H9 (cell line): ENCODE data around the gene SKIL. TPM values are rescaled to one million over a fixed set of nuclear protein-coding genes. Genes with fewer than 3 reads are reported as not detected.

Experiments used
- DNase-seq: peaks from one replicate; pipeline ENCODE4 v3.0.0-alpha.2; 2017
- H2AFZ ChIP-seq: one replicate; pipeline ENCODE4 v1.6.1; 2013; ENCODE audit warnings: mild to moderate bottlenecking, low read length, control low read depth, moderate library complexity
- H2AK5ac ChIP-seq: 2 replicates; pipeline ENCODE4 v1.6.1; 2013; ENCODE audit warnings: low read length, control low read depth, mixed read lengths; ENCODE audit not compliant: insufficient read length
- H2BK120ac ChIP-seq: one replicate; pipeline ENCODE4 v1.6.1; 2013; ENCODE audit warnings: low read depth, mild to moderate bottlenecking, low read length, control low read depth, inconsistent platforms; ENCODE audit not compliant: poor library complexity, severe bottlenecking
- H2BK12ac ChIP-seq: 2 replicates; pipeline ENCODE4 v1.6.1; 2013; ENCODE audit warnings: low read length, control low read depth, mixed read lengths, low read depth; ENCODE audit not compliant: insufficient read length
- H2BK15ac ChIP-seq: 2 replicates; pipeline ENCODE4 v1.6.1; 2013; ENCODE audit warnings: low read depth, low read length, control low read depth
- H2BK20ac ChIP-seq: one replicate; pipeline ENCODE4 v1.6.1; 2013; ENCODE audit warnings: low read depth, mild to moderate bottlenecking, low read length, control low read depth, inconsistent platforms; ENCODE audit not compliant: poor library complexity, severe bottlenecking
- H2BK5ac ChIP-seq: 2 replicates; pipeline ENCODE4 v1.6.1; 2013; ENCODE audit warnings: low read length, control low read depth, mixed read lengths; ENCODE audit not compliant: insufficient read length
- H3K14ac ChIP-seq: 2 replicates; pipeline ENCODE4 v1.6.1; 2013; ENCODE audit warnings: low read length, control low read depth; ENCODE audit not compliant: insufficient read depth
- H3K18ac ChIP-seq: 2 replicates; pipeline ENCODE4 v1.6.1; 2013; ENCODE audit warnings: low read depth, mild to moderate bottlenecking, mixed read lengths, low read length, control low read depth; ENCODE audit not compliant: insufficient read length
- H3K23ac ChIP-seq: 2 replicates; pipeline ENCODE4 v1.6.1; 2013; ENCODE audit warnings: low read length, control low read depth, mixed read lengths, low read depth; ENCODE audit not compliant: insufficient read length
- H3K23me2 ChIP-seq: 2 replicates; pipeline ENCODE4 v1.6.1; 2013; ENCODE audit warnings: low read depth, mild to moderate bottlenecking, mixed read lengths, low read length, control low read depth; ENCODE audit not compliant: insufficient read length, poor library complexity, severe bottlenecking
- H3K27ac ChIP-seq: 2 replicates; pipeline ENCODE4 v1.5.1; 2013; ENCODE audit warnings: low read length, control low read depth, mixed read lengths, low read depth; ENCODE audit not compliant: insufficient read length
- H3K27me3 ChIP-seq: 2 replicates; pipeline ENCODE4 v1.6.1; 2013; ENCODE audit warnings: low read length, control low read depth, inconsistent platforms; ENCODE audit not compliant: insufficient read depth
- H3K4ac ChIP-seq: 2 replicates; pipeline ENCODE4 v1.6.1; 2013; ENCODE audit warnings: low read depth, mild to moderate bottlenecking, control low read depth, inconsistent platforms, low read length, moderate library complexity
- H3K4me1 ChIP-seq: 2 replicates; pipeline ENCODE4 v1.6.1; 2013; ENCODE audit warnings: low read length, control low read depth, inconsistent platforms; ENCODE audit not compliant: insufficient read depth
- H3K4me2 ChIP-seq: 2 replicates; pipeline ENCODE4 v1.6.1; 2013; ENCODE audit warnings: low read length, control low read depth, mixed read lengths; ENCODE audit not compliant: insufficient read length, insufficient read depth
- H3K56ac ChIP-seq: 2 replicates; pipeline ENCODE4 v1.6.1; 2013; ENCODE audit warnings: low read depth, mild to moderate bottlenecking, mixed read lengths, low read length, control low read depth; ENCODE audit not compliant: insufficient read length
- H3K79me1 ChIP-seq: 2 replicates; pipeline ENCODE4 v1.6.1; 2013; ENCODE audit warnings: low read depth, mild to moderate bottlenecking, moderate library complexity, low read length, control low read depth, inconsistent platforms; ENCODE audit not compliant: insufficient read depth, poor library complexity, severe bottlenecking
- H3K79me2 ChIP-seq: 2 replicates; pipeline ENCODE4 v1.6.1; 2013; ENCODE audit warnings: low read length, control low read depth, inconsistent platforms; ENCODE audit not compliant: insufficient read depth
- H3K9ac ChIP-seq: 2 replicates; pipeline ENCODE4 v1.6.1; 2013; ENCODE audit warnings: low read length, control low read depth, mixed read lengths; ENCODE audit not compliant: insufficient read length; ENCODE audit errors: extremely low read depth
- H3K9me3 ChIP-seq: one replicate; pipeline ENCODE4 v1.6.1; 2013; ENCODE audit warnings: low read depth, low read length, inconsistent platforms; ENCODE audit not compliant: control insufficient read depth
- H3T11ph ChIP-seq: one replicate; pipeline ENCODE4 v1.6.1; 2013; ENCODE audit warnings: mild to moderate bottlenecking, low read length, control low read depth, inconsistent platforms
- H4K20me1 ChIP-seq: one replicate; pipeline ENCODE4 v1.6.1; 2013; ENCODE audit not compliant: control insufficient read depth, insufficient read length, insufficient read depth
- H4K5ac ChIP-seq: 2 replicates; pipeline ENCODE4 v1.6.1; 2013; ENCODE audit warnings: low read depth, mild to moderate bottlenecking, mixed read lengths, low read length, control low read depth; ENCODE audit not compliant: insufficient read length
- H4K8ac ChIP-seq: replicated peaks from 2 replicates; pipeline ENCODE4 v1.6.1; 2013; ENCODE audit warnings: low read length, control low read depth, mixed read lengths, low read depth; ENCODE audit not compliant: insufficient read length
- H4K91ac ChIP-seq: 2 replicates; pipeline ENCODE4 v1.6.1; 2013; ENCODE audit warnings: low read depth, mild to moderate bottlenecking, moderate library complexity, mixed read lengths, low read length, control low read depth; ENCODE audit not compliant: insufficient read length
- H3K27ac Mint-ChIP-seq, 3 experiments: 2 replicates in 2 of 3; 3 replicates in 1 of 3; pipeline ENCODE4 v1.8.0; 2020 to 2021; ENCODE audit warnings: mixed read lengths in 3 of 3, mild to moderate bottlenecking in 1 of 3, moderate library complexity in 1 of 3
- H3K27me3 Mint-ChIP-seq: 2 replicates; pipeline ENCODE4 v1.8.0; 2021; ENCODE audit warnings: low read depth, mild to moderate bottlenecking, moderate library complexity, mixed read lengths
- H3K36me3 Mint-ChIP-seq, 3 experiments: 2 replicates in 2 of 3; 3 replicates in 1 of 3; pipeline ENCODE4 v1.8.0; 2020 to 2021; ENCODE audit warnings: low read depth in 3 of 3, mixed read lengths in 3 of 3; ENCODE audit not compliant: insufficient read depth in 1 of 3
- H3K4me1 Mint-ChIP-seq, 2 experiments: 2 replicates each; pipeline ENCODE4 v1.8.0; 2020; ENCODE audit warnings: mixed read lengths in 2 of 2
- H3K4me3 Mint-ChIP-seq, 2 experiments: 2 replicates in 1 of 2; 3 replicates in 1 of 2; pipeline ENCODE4 v1.8.0; 2020 to 2021; ENCODE audit warnings: mild to moderate bottlenecking in 2 of 2, mixed read lengths in 2 of 2, moderate library complexity in 1 of 2
- H3K9me3 Mint-ChIP-seq, 2 experiments: 2 replicates in 1 of 2; 3 replicates in 1 of 2; pipeline ENCODE4 v1.8.0; 2020; ENCODE audit warnings: mild to moderate bottlenecking in 2 of 2, mixed read lengths in 2 of 2, moderate library complexity in 1 of 2
- WGBS: extraction: QIAGEN DNeasy Blood & Tissue Kit; methylation state at CpG from one replicate; pipeline ENCODE4 v1.1.7; 2013; ENCODE audit warnings: missing lambda C conversion rate, low lambda C conversion rate, mixed read lengths; ENCODE audit not compliant: insufficient read length; ENCODE audit errors: extremely low coverage; 5-methylcytosine and 5-hydroxymethylcytosine counted together
- total RNA-seq: library from RNA; stranded (reverse); gene quantifications from 2 replicates; pipeline ENCODE4 v1.2.1, GENCODE V29; 2021
- TF ChIP-seq, protein P1 (sequence below): fragments of 200-600 bp; sonication (generic); conservative IDR thresholded peaks from 3 replicates; pipeline ENCODE4 v1.8.0; 2021; ENCODE audit warnings: antibody characterized with exemption, mild to moderate bottlenecking

Gene SKIL
- total RNA-seq, 1 experiment from 2014 or later, result 170 TPM

GRCh38 chr3:170414202-170414663, 56.7 kb downstream of the SKIL start:
- Histone ChIP-seq H3K56ac (no peak overlapping the region), H3K23ac (no peak overlapping the region)
- DNase-seq, result no peak

More at GRCh38 chr3:170414202-170414663, 56.7 kb downstream of the SKIL start:
- Histone ChIP-seq H3K14ac (no peak overlapping the region), H3K9me3 (no peaks in the 10 kb centered on the region), H3K9ac (no peak overlapping the region), H3K27me3 (peaks cover 13% of the 10 kb centered on the region; the same call in 1 of the 2 replicates), H3K79me1 (no peaks in the 10 kb centered on the region), H4K20me1 (no peaks in the 10 kb centered on the region), H2AFZ (no peak overlapping the region), H2AK5ac (no peak overlapping the region), H2BK12ac (no peak overlapping the region), H2BK15ac (no peak overlapping the region), H4K91ac (no peak overlapping the region), H3K4me2 (no peak overlapping the region), H3K27ac (no peak overlapping the region), H3K79me2 (no peaks in the 10 kb centered on the region), H3K4ac (no peak overlapping the region), H3K23me2 (peaks cover 7% of the 10 kb centered on the region), H2BK20ac (no peak overlapping the region), H2BK120ac (no peak overlapping the region), H2BK5ac (no peak overlapping the region), H4K8ac (no peak overlapping the region), H3T11ph (no peak overlapping the region), H3K18ac (no peak overlapping the region), H4K5ac (no peak overlapping the region), H3K4me1 (0 out of 2 replicates have a peak, but pooled peaks cover 3% of the 10 kb centered on the region)
- Mint-ChIP-seq H3K27ac (no peak overlapping the region), H3K4me3 (no peak overlapping the region), H3K9me3 (no peaks in the 10 kb centered on the region), H3K27me3 (peaks cover 27% of the 10 kb centered on the region), H3K36me3 (no peaks in the 10 kb centered on the region), H3K4me1 (peaks cover 5 to 13% of the 10 kb centered on the region in 2 experiments; a peak in 3 of 4 replicates)
- TF ChIP-seq, protein P1, sequence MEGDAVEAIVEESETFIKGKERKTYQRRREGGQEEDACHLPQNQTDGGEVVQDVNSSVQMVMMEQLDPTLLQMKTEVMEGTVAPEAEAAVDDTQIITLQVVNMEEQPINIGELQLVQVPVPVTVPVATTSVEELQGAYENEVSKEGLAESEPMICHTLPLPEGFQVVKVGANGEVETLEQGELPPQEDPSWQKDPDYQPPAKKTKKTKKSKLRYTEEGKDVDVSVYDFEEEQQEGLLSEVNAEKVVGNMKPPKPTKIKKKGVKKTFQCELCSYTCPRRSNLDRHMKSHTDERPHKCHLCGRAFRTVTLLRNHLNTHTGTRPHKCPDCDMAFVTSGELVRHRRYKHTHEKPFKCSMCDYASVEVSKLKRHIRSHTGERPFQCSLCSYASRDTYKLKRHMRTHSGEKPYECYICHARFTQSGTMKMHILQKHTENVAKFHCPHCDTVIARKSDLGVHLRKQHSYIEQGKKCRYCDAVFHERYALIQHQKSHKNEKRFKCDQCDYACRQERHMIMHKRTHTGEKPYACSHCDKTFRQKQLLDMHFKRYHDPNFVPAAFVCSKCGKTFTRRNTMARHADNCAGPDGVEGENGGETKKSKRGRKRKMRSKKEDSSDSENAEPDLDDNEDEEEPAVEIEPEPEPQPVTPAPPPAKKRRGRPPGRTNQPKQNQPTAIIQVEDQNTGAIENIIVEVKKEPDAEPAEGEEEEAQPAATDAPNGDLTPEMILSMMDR, result peak; percentile 97
- no CpG with 5 or more reads among the region's 5 CpGs for WGBS
